Pancreas (tissue), 10 donors: Measurements from ENCODE around the gene RET. TPM values are rescaled to one million over a fixed set of nuclear protein-coding genes. Genes with fewer than 3 reads are reported as not detected.

Experiments used
- ATAC-seq, 4 donors: fragments of 200-7000 bp; cut with Tn5 transposase; one replicate each; pipeline versions ENCODE4 v1.8.0 to v1.9.1; 2020; ENCODE audit warnings: mild to moderate bottlenecking in 4 of 4, moderate library complexity in 4 of 4
- DNase-seq, 6 donors: peaks; one replicate each; pipeline ENCODE4 v3.0.0-alpha.2; 2020
- FAIRE-seq: peaks from 2 replicates; lab custom pipeline; 2012; peaks lifted over from hg19 to GRCh38; lab: Jason Lieb, UNC
- H3K27ac ChIP-seq, 4 donors: fragments of 200-600 bp; sonication (generic); 1 replicate in 3 of 4; 2 replicates in 1 of 4; pipeline versions ENCODE4 v1.5.0 to v1.8.0; 2020
- H3K27me3 ChIP-seq, 4 donors: fragments of 200-600 bp; one replicate each; pipeline ENCODE4 v1.8.0; 2021
- H3K36me3 ChIP-seq, 3 donors: fragments of 200-600 bp; sonication (generic) in 1 of 3; one replicate each; pipeline versions ENCODE4 v1.5.0 to v1.8.0; 2020 to 2021
- H3K4me1 ChIP-seq, 3 donors: fragments of 200-600 bp; one replicate each; pipeline ENCODE4 v1.8.0; 2021
- H3K4me3 ChIP-seq, 4 donors: fragments of 200-600 bp; sonication (generic) in 2 of 4; one replicate each; pipeline versions ENCODE4 v1.5.0 to v1.8.0; 2020 to 2021
- H3K9me3 ChIP-seq, 4 donors: fragments of 200-600 bp; one replicate each; pipeline ENCODE4 v1.8.0; 2021
- WGBS, 2 donors: extraction: QIAGEN DNeasy Blood & Tissue Kit; methylation state at CpG; one replicate each; pipeline ENCODE4 v1.1.7; 2013; 5-methylcytosine and 5-hydroxymethylcytosine counted together
- intact Hi-C, 3 donors: fragments of 100-400 bp; cut with DNase I; formaldehyde crosslinking; loops; one replicate each; pipeline versions ENCODE4 v1.11.1 to v1.14.2; 2022
- polyA plus RNA-seq, 2 donors: library from polyadenylated mRNA; stranded (reverse); fragments of 200-250 nt; gene quantifications; one replicate each; pipeline ENCODE4 v1.2.3, GENCODE V29; 2013
- total RNA-seq, 6 donors: library from RNA; stranded (reverse); fragmentation: NEBNext Ultra II Directional in 4 of 6; extraction: Animal tissue kit (Norgen Biotek cat#: 25700) in 4 of 6; gene quantifications; one replicate each; pipeline versions ENCODE4 v1.2.1 to v1.2.4, GENCODE V29; 2021 to 2023
- TF ChIP-seq, protein P1 (sequence below), 4 donors: fragments of 200-600 bp; sonication (generic) in 3 of 4; IDR thresholded peaks; one replicate each; pipeline versions ENCODE4 v1.5.0 to v1.8.0; 2021; ENCODE audit warnings: antibody characterized with exemption in 4 of 4
- donor health status: healthy with polysubstance abuse.
- donor health status: DM: no; HTN: no; CAD: no; lungs with moderate emphysema.
- donor health status: DM: no; HTN: no; CAD: no.
- donor health status: control.
- donor health status: control.
- donor health status: Bipolar disorder and iron deficiency.
- donor health status: DM: yes; HTN: yes; CAD: no.
- donor health status: DM: no; HTN: no; CAD: no.
- donor health status: DM: no; HTN: no; CAD: no.
- donor health status: DM: yes; HTN: yes; CAD: no.

RET gene
- total and polyA plus RNA-seq, 8 donors: 0.32 to 4.4 (median 0.83) TPM

DNA sequence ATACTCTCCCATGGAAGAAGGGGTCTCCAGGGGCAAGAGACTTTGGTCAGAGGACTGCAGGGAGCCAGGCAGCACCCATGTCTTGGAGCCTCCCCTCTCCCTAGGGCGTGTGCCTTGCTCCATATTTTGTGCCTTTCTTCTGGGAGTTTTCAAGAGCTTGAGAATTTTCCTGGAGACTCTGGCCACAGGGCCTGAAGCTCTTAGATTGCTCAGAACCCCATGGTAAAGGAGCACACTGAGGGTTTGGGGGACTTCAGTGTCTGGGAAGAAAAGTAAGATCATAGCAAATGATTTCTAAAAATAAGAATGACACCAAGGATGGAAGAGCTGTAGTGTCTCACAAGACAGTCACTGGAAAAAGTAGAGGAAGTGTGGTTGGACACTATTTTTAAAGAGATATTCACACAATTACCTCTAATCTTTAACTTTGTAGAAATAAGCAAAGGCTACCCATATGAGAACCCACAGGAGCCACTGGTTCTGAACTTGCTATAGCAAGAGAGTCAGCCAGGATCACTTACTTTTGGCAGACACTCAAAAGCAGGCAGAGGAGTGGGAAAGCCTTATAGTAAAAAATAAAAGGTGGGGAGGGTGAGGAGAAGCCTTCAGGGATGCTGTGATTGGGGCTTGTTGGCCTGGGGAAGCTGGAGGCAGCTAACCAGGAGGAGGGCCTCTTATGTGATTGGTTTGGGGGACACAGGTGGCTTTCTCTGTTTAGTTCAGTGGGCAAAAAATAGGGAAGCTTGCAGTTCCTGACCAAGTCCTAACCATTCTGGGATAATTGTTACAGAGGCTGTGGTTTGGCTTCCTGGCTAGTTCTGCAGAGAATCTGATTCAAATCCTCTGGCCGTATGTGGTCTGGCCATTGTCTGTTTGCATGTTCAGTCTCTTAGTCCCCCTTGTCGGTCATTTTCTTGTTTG, 56.3 kb downstream of the RET start:
- H3K4me3 ChIP-seq: no peak overlapping the region
- H3K9me3 ChIP-seq: no peaks in the 10 kb centered on the region
- DNase-seq (peak in 1 of 6 donors; percentile 6), ATAC-seq (no peak), FAIRE-seq (no peak)
- peaks cover 0 to 6% (median 0%) of the 10 kb centered on the region in 3 donors for H3K4me1 ChIP-seq
- H3K36me3 ChIP-seq: no peaks in the 10 kb centered on the region
- TF ChIP-seq, protein P1, sequence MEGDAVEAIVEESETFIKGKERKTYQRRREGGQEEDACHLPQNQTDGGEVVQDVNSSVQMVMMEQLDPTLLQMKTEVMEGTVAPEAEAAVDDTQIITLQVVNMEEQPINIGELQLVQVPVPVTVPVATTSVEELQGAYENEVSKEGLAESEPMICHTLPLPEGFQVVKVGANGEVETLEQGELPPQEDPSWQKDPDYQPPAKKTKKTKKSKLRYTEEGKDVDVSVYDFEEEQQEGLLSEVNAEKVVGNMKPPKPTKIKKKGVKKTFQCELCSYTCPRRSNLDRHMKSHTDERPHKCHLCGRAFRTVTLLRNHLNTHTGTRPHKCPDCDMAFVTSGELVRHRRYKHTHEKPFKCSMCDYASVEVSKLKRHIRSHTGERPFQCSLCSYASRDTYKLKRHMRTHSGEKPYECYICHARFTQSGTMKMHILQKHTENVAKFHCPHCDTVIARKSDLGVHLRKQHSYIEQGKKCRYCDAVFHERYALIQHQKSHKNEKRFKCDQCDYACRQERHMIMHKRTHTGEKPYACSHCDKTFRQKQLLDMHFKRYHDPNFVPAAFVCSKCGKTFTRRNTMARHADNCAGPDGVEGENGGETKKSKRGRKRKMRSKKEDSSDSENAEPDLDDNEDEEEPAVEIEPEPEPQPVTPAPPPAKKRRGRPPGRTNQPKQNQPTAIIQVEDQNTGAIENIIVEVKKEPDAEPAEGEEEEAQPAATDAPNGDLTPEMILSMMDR (IDR thresholded peaks at IDR 0.05): no peak
- H3K27me3 ChIP-seq: no peaks in the 10 kb centered on the region
- intact Hi-C loops: no loop called here
- no peak overlapping the region for H3K27ac ChIP-seq
- 59 to 69% methylated on average over 3 of the region's 3 CpGs for WGBS, 2 donors

- Histone ChIP-seq H3K27me3 (no peaks in the 10 kb centered on the region), H3K4me1 (peaks cover 0 to 8% (median 0%) of the 10 kb centered on the region in 3 donors), H3K27ac (no peak overlapping the region), H3K4me3 (no peak overlapping the region), H3K36me3 (no peaks in the 10 kb centered on the region), H3K9me3 (no peaks in the 10 kb centered on the region)
- 84% methylated on average over 5 of the region's 5 CpGs for WGBS, 2 donors
- intact Hi-C loops: no loop called here
- FAIRE-seq (no peak), ATAC-seq (no peak), DNase-seq (no peak)
- TF ChIP-seq, protein P1 (IDR thresholded peaks at IDR 0.05): no peak
Measured at GRCh38 chr10:43134126-43134905, 57.4 kb downstream of the RET start.

DNA sequence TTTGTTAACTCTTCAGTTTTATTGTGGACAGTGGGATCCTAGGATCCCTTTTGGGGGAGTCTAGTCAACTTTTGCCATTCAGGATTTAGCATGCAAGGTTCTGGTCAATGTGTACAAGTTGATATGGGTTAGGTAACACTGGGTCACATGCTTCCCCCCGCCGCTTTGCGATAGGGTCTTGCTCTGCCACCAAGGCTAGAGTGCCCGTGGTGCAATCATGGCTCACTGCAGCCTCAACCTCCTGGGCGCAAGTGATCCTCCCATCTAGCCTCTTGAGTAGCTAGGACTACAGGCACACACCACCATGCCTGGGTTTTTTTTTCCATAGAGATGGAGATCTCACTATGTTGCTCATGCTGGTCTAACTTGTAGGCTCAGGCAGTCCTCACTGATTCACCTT, 58.2 kb downstream of the RET start:
- no peaks in the 10 kb centered on the region for H3K9me3 ChIP-seq
- TF ChIP-seq, protein P1 (IDR thresholded peaks at IDR 0.05): no peak
- FAIRE-seq (no peak), ATAC-seq (no peak), DNase-seq (no peak)
- no peak overlapping the region for H3K4me3 ChIP-seq
- H3K27me3 ChIP-seq: no peaks in the 10 kb centered on the region
- intact Hi-C loops: no loop called here
- peaks cover 0 to 14% (median 0%) of the 10 kb centered on the region in 3 donors for H3K4me1 ChIP-seq
- whole genome bisulfite sequencing, 2 donors: 86 to 98% methylated on average over 5 of the region's 5 CpGs
- no peaks in the 10 kb centered on the region for H3K36me3 ChIP-seq
- H3K27ac ChIP-seq: no peak overlapping the region

DNA sequence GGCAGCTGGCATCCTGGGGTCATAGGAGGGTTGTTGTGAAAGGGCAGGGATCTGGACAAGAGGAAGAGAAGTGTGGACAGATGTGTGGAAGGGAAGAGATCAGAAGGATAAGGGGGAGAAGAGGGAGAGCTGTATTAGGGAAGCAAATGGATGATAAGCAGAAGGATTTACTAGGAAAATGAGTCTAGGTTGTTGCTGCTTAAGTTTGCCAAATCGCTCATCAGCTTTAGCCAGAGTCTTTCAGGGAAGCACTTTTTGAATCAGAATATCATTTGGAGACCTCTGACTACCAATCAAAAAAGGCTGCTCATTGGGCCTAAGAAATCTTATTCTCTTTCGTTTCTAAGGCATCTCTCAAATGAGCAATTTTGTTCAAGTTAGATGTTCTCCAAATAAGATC, 58.8 kb downstream of the RET start:
- TF ChIP-seq, protein P1 (IDR thresholded peaks at IDR 0.05): no peak
- Histone ChIP-seq H3K27ac (no peak overlapping the region), H3K4me1 (peaks cover 0 to 14% (median 0%) of the 10 kb centered on the region in 3 donors), H3K36me3 (no peaks in the 10 kb centered on the region), H3K9me3 (no peaks in the 10 kb centered on the region), H3K4me3 (no peak overlapping the region), H3K27me3 (no peaks in the 10 kb centered on the region)
- ATAC-seq (no peak), FAIRE-seq (no peak), DNase-seq (no peak)
- WGBS, 2 donors: 88 to 90% methylated on average over 2 of the region's 2 CpGs
- intact Hi-C loops: no loop called here
